T47D (cell line): ENCODE results near the gene ABL1.
"Not testable (repeated sequence)": the region's sequence is repeated elsewhere in the genome, so short reads cannot be mapped to it uniquely, and the experiment has no call there.

Experiments used
- DNase-seq, 2 experiments: peaks; one replicate each; pipeline versions ENCODE4 v3.0.0 to v3.0.0-alpha.2; 2011 to 2012; ENCODE audit warnings: low read depth in 1 of 2, low spot score in 1 of 2
- JUND ChIP-seq: IDR thresholded peaks from 2 replicates; pipeline ENCODE4 v1.6.1; 2012; ENCODE audit warnings: low read depth
- in situ Hi-C: cut with HindIII; loops from 2 replicates; pipeline ENCODE4 v1.10.0; 2016; ENCODE audit warnings: low sequenced_read_pairs, low pct_unique_long_range_greater_than_20kb

Gene ABL1

DNA sequence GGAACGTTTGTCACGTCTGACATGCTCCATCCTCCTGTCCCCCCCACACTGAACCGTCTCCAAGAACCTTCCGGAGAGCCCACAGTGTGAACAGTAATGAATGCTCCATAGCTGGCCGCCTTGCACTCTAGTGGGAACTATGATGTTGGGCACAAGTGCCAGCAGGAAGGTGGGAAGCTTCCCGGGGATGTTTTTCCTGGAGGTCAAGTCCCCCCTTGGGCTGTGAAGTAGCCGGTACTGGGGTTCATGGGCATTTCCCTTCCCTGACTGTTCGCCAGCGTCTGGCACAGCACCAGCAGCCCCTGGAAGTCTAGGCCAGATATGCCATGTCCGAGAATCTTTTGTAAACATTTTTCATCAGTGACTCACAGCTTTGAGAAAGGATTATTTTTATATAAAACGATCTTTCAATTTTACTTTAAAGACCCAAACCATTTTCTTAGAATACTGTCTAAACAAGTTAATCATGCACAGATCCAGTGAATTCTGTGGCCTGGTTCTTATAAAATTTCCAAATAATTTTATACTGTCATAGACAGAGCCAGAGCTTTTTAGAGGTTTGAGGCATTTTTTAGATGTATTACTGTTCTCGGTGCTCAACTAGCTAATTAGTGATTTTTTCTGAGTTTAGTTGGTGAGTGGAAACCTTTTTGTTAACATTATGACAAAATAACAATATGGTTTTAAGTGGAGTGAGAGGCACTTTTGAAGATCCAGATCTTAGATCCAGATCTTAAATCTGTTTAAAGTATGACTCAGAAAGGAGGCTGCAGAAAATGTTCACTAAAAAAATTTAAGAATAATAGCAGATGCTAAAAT lies 11.6 kb downstream of the ABL1 start:
- DNase-seq: no peak
- no peak for TF ChIP-seq JUND
- in situ Hi-C loops: no loop called here

DNA sequence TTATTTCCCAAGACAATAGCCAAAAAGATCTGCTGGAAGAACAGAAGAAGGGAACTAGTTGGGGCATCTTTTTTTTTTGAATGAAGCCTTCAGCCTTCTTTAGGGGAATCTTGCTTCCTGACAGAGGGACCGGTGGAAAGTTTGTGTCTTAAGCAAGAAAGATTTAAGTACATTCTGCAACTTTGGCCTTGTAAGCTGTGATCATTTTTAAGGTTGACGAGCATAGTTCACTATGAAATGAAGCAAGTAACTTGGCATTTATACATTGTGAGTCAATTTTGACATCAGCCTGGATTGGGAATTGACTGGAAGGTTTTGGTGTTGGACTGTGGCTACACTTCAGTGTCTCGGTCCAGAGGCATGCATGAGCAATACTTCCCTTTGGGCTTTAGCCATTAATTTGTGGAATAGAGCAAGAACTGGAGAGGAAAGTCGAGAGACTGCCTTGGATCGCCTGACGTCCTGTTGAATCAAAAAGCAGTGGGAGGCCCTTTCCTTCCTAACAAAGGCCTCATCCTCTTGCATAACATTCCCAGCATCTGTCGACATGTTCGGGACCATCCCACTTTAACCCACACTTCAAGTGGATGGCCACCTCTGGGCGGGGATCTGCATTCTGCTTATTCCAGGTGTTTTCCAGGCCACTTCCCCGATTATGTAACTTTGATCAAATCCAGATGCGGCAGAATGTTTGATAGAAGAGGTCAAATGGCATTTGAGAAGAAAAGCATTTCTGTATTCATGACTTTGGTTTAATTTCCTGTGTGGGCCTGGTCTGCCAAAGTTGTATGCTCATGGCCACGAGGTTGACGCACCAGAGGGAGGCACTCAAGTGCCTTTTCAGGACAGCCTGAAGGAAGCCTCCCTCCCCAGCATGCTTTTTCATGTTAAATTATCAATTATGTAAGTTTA lies 12.5 kb downstream of the ABL1 start:
- in situ Hi-C loops: no loop called here
- TF ChIP-seq JUND: no peak
- no peak for DNase-seq

DNA sequence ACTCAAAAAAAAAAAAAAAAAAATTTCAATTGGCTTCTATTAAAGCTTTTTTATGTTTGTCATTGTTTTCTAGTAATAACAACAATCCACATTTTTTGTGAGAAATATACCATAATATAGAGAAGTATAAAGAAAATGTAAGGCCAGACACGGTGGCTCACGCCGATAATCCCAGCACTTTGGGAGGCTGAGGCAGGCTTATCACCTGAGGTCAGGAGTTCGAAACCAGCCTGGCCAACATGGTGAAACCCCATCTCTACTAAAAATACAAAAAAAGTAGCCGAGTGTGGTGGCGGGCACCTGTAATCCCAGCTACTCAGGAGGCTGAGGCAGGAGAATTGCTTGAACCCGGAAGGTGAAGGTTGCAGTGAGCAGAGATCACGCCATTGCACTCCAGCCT lies 13.5 kb downstream of the ABL1 start:
- in situ Hi-C loops, DNase-seq: not testable (repeated sequence)

DNA sequence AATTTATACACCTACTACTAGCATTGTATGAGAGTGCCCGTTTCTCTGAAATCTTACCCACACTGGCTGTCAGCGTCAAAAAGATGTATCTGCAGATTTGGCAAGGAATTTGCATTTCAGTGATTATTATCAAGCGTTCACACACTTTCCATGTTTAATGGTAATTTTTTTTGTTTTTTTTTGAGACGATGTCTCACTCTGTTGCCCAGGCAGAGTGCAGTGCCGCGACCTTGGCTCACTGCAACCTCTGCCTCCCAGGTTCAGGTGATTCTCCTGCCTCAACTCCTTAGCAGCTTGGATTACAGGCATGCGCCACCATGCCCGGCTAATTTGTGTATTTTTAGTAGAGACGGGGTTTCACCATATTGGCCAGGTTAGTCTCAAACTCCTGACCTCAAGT lies 14.3 kb downstream of the ABL1 start:
- no peak for DNase-seq
- in situ Hi-C loops: no loop called here
- TF ChIP-seq JUND: no peak

DNA sequence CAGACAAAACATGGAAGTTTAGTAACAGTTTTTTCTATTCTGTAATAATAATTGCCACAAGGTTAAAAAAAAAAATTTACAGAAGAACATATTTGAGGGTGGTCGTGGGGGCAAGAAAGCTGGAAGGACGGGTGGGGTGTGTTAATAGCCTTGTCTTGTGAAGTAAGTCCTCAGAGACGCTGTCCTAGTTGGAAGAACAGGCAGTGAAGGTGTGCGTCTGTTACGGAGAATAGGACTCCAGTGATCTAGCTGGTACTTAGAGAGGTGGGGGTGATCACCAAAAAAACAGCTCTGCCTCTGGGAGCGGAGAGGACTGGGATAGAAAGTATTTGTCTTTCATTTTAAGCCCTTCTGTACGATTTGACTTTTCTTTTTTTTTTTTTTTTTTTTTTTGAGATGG lies 17.7 kb downstream of the ABL1 start:
- DNase-seq: no peak
- in situ Hi-C loops: no loop called here
- no peak for TF ChIP-seq JUND

DNA sequence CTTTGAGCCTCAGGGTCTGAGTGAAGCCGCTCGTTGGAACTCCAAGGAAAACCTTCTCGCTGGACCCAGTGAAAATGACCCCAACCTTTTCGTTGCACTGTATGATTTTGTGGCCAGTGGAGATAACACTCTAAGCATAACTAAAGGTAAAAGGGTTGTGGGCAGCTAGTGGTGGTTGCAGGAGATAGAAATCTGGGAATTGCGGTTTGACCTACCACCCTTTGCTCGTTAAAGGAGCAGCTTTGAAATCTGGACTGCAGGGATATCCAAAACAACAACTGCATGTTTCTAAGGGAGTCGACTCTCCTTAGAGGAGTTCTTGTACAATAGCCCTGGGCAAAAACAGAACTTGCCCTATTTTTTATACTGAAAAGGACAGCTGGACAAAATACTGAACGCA lies 19.0 kb downstream of the ABL1 start:
- no peak for TF ChIP-seq JUND
- peak in 1 of 2 experiments; percentile 36 for DNase-seq
- in situ Hi-C loops: no loop called here

DNA sequence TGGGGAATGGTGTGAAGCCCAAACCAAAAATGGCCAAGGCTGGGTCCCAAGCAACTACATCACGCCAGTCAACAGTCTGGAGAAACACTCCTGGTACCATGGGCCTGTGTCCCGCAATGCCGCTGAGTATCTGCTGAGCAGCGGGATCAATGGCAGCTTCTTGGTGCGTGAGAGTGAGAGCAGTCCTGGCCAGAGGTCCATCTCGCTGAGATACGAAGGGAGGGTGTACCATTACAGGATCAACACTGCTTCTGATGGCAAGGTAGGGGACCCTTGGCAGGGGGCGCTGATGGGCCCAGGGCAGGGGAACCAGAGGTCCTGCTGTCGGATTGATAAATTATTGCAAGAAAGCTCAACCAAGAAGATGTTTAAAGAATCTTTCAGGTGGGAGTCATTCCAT lies 19.8 kb downstream of the ABL1 start:
- in situ Hi-C loops: no loop called here
- no peak for DNase-seq
- no peak for TF ChIP-seq JUND

DNA sequence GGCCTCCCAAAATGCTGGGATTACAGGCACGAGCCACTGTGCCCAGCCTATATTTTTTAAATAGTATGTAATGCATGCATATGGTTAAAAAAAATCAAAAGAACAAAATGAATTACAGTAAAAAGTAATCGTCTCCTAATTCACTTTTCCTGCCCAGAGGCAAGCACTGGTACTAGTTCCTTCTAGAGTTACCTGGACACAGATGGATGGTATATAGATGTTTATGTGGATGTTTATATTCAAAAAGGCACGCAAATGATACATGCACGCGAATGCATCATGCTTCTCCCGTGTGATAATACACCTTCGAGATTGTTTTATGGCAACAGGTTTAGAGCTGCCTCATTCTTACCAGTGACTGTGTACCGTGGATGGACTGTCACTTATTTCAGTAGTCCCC lies 21.4 kb downstream of the ABL1 start:
- in situ Hi-C loops: no loop called here

DNA sequence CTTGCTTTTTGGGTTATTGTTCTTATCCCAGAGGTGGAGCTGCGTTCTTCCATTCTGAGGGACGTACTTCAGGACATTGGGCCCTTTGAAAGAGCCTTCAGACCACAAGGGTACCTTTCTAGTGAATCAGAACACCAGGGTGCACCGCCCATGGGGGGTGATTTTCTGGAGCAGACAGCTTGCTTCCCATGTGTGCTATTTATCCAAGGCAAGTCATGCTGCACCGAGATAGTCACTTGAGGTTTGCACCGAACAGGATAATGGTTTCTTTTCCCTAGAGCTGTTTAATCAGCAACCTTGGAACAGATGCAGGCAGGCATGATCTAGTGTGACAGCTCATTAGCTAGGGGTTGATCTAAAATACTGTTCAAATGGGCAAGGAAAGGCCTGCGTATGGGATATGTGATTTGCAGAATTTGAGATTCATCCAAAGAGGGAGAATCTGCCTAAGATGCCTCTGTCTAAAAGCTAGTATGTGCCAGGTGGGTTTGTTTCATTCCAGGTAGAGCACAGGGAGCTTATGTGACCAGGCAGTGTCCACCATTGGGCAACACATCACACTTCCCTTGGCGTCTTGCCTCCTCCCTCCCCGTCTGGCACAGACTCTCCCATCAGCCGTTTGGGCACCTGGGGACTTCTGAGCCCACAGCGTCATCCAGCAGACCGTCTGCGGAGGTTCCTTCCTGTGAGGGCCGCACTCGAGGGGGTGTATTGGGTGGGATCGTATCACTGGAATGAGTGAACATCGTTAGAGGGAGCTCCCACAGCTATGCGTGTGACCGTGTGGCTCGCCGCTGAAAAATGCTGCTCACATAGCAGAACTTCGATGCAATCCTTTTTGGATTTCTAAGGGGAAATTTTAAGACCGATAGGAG lies 23.0 kb downstream of the ABL1 start:
- DNase-seq: no peak
- TF ChIP-seq JUND: no peak
- in situ Hi-C loops: no loop called here

More for the DNA sequence above, 21.4 kb downstream of the ABL1 start:
- no peak for TF ChIP-seq JUND
- DNase-seq: no peak

DNA sequence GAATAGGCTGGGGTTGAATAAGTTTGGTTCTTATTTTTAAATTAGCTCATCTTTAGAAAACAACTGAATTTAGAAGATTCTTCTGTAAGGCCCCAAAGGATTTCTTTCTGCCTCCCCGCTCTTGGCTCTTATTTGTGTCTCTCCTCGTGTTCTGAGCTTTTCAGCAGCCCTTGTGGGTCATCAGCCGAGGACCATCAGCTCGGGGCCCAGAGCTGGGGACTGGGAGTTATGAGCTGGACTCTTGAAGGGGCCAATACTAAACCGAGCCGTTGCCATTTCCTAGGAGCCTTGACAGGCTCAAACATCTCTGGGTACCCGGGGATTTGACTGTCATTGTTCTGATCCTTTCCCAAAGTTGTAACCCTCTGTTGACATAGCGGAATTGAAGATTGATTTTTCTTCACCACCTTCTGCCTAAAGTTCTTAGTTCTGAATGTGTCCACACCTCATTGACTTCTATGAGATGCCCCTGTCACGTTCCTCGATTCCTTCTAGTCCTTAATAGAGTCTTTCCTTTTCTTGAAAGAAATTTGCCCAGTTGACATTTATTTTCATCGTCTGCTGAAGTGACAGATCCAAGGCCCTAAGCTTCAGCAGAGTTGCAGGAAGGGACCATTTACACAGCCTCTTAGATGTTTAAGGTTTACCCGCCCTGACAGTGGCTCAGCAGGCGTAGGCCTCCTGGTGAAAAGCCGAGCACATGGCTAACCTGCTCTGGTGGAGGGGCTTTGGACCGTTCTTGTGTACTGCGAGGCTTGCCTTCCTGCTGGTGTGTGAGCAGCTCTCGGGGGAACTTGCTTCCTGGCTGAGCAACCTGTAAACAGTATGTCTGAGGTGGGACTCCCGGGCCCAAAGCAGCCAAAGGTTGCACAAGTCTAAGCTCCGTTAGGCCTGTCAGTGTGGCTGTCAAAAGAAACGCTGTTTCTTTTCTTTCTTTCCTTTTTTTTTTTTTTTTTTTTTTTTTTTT lies 24.0 kb downstream of the ABL1 start:
- no peak for DNase-seq
- in situ Hi-C loops: no loop called here
- no peak for TF ChIP-seq JUND

DNA sequence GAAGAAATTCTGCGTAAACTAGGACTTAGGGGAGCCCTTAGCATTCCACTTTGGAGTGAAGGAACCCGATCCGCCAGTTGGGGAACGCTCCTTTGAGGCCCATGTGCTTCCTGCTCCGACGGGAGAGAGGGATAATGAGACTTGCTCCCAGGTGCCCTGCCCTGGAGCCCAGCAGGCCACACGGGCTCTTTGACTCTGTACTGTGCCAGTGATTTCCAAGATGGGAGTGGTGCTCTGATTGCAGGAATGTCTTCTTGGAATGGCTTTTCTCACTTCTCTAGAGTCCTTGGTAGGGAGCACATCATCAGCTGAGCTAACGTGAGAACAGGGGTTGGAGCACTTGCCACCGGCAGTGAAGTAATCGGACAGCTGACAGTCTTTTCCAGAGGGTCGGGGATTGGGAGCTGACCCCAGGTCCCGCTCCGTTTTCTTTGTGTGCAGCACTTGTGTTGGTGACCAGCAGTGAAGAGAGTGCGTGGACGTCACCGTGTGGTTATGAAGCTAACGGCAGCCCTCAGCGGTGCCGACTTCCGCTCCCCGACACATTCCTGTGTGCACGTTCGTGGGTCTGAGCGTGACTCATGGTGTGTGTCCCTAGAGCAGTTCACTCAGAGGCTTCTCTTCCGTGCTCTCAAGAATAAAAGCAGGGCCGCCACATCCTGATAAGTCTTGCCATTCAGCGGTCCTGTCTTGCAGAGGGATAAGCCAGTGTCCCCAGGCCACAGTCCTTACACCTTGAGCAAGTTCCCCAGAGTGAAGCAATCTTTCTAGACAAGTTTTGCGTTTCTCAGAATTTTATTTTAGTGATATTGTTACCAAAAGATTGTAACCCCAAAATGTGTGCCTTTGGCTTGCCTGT lies 25.6 kb downstream of the ABL1 start:
- in situ Hi-C loops: no loop called here
- no peak for DNase-seq
- no peak for TF ChIP-seq JUND
